Measurements from ENCODE around the gene CATSPERB. TPM values are rescaled to one million over a fixed set of nuclear protein-coding genes. Genes with fewer than 3 reads are reported as not detected.

CATSPERB gene
- total RNA-seq, 1 experiment from 2014 or later: not detected

Other genes starting within 250 kb of the CATSPERB start
- gene PPP4R3A, start 221.8 kb downstream of the CATSPERB start, total RNA-seq (2014; rRNA removed; shearing (Covaris generic)): 34.6 and 61.8 TPM in 2 replicates
- 0.05 TPM in 1 of 2 replicates, not detected in the other for gene TC2N, start 135.4 kb upstream of the CATSPERB start, total RNA-seq (2014; rRNA removed; shearing (Covaris generic))
- 5.1 and 18.7 TPM in 2 replicates for gene FBLN5, start 215.6 kb upstream of the CATSPERB start, total RNA-seq (2014; rRNA removed; shearing (Covaris generic))